Stimulated activated CD8-positive, alpha-beta memory T cell treated with anti-CD3 and anti-CD28 coated beads, Interleukin-15, amount 100 ng/mL, for 4 hours (primary cell): ENCODE results near the gene LSM14B.
"Not testable (repeated sequence)": the region's sequence is repeated elsewhere in the genome, so short reads cannot be mapped to it uniquely, and the experiment has no call there.

Source experiments
- DNase-seq, 2 donors: peaks; one replicate each; pipeline ENCODE4 v3.0.0-alpha.2; 2020; ENCODE audit warnings: low read depth in 2 of 2

Gene LSM14B

GRCh38 chr20:62146019-62146755 is 23.9 kb downstream of the LSM14B start:
- no peak for DNase-seq

GRCh38 chr20:62147125-62147524 is 24.9 kb downstream of the LSM14B start:
- no peak for DNase-seq

- DNase-seq: no peak
Observed at GRCh38 chr20:62147528-62147927, 25.3 kb downstream of the LSM14B start.

GRCh38 chr20:62148383-62148782 is 26.1 kb downstream of the LSM14B start:
- not testable (repeated sequence) for DNase-seq

- DNase-seq: no peak
Observed at GRCh38 chr20:62148908-62149314, 26.6 kb downstream of the LSM14B start.

GRCh38 chr20:62149532-62150309 is 27.4 kb downstream of the LSM14B start:
- no peak for DNase-seq

- no peak for DNase-seq
Observed at GRCh38 chr20:62150310-62150575, 28.0 kb downstream of the LSM14B start.

GRCh38 chr20:62151225-62151624 is 28.9 kb downstream of the LSM14B start:
- no peak for DNase-seq

GRCh38 chr20:62151835-62152364 is 29.6 kb downstream of the LSM14B start:
- DNase-seq: no peak

- no peak for DNase-seq
Observed at GRCh38 chr20:62155428-62156253, 33.4 kb downstream of the LSM14B start.

- no peak for DNase-seq
Observed at GRCh38 chr20:62156254-62156556, 33.9 kb downstream of the LSM14B start.

GRCh38 chr20:62156592-62157386 is 34.5 kb downstream of the LSM14B start:
- DNase-seq: peak; percentile 45 to 50

GRCh38 chr20:62157387-62158087 is 35.3 kb downstream of the LSM14B start:
- DNase-seq: no peak

GRCh38 chr20:62158088-62158400 is 35.8 kb downstream of the LSM14B start:
- no peak for DNase-seq

GRCh38 chr20:62158541-62158940 is 36.3 kb downstream of the LSM14B start:
- no peak for DNase-seq

GRCh38 chr20:62159052-62159451 is 36.8 kb downstream of the LSM14B start:
- DNase-seq: no peak

GRCh38 chr20:62159839-62160238 is 37.6 kb downstream of the LSM14B start:
- DNase-seq: peak; percentile 11 to 36

GRCh38 chr20:62160253-62160652 is 38.0 kb downstream of the LSM14B start:
- no peak for DNase-seq

GRCh38 chr20:62160876-62161275 is 38.6 kb downstream of the LSM14B start:
- no peak for DNase-seq

- DNase-seq: no peak
Observed at GRCh38 chr20:62161347-62161746, 39.1 kb downstream of the LSM14B start.
